ENCODE measurements around the gene CNN1. TPM values are rescaled to one million over a fixed set of nuclear protein-coding genes. Genes with fewer than 3 reads are reported as not detected.
A peak's percentile ranks its signal among the peaks of the same experiment; 100 is the strongest.

Gene CNN1
- total and polyA plus RNA-seq, 9 of the 15 experiments (the other 6 are each of a cell fraction or from before 2014, with no cell fraction given): 0.23 to 10.6 (median 5.2) TPM

DNA sequence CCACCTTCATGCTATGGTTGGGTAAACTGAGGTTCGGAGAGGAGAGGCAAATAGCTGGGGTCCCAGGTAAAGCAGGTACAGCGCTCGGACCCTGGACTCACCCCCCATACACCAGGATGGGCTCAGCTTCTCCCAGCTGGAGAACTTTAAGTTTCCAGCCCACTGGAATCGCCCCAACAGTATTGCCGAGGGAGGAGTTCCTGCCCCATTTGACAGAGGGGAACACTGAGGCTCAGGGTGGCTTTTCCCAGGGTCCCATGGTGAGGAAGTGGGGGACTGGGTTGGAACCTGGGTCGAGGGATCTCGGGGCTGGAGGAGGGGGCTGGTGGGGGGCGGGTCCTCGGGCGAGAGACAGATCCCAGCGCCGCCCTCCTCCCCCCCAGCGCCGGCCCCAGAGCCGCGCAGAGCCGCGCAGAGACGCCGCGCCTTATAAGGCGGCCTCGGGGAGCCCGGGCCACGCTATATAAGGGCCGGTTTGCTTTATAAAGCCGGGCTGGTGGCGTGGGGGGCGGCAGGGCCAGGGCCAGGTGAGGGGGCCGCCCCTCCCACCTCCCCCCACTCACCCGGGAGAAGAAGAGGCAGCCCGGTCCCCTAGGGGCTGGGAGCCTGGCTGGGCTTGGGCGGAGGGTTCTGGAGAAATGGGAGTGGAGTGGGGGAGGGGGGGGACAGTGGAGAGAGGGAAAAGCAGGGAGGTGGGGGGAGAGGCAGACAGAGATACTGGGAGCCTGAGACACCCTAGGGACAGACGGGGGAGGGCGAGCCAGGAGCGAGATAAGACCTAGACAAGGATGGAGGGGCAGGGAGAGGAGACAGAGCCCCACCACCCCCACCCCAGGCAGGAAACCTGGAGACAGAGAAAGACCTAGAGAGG is 1.1 kb downstream of the CNN1 start:
- H3K4me3 ChIP-seq: peak overlapping the region; percentile 31
- FAIRE-seq: peak; percentile 56
- no TSS peak for BruUV-seq (replicated peaks)
- intact Hi-C loops (cut with micrococcal nuclease) (loop anchor here (5.0 kb wide), 1 partner anchor 42 kb away; no protein-coding TSS in a partner anchor), in situ Hi-C loops (cut with MboI) (no loop called here)
- no peaks in the 10 kb centered on the region for H3K27me3 ChIP-seq (ENCODE audit: control insufficient read depth in 2 of 2, insufficient read depth in 2 of 2, low read length in 2 of 2)
- H3K9ac ChIP-seq (ENCODE audit: insufficient read depth in 1 of 2, low read depth in 2 of 2, low read length in 2 of 2): peak overlapping the region; percentile 48 to 88
- peak; percentile 77 for ATAC-seq
- peak; percentile 85 to 89 (median 87) for DNase-seq (ENCODE audit: extremely low read depth in 1 of 4, low spot score in 3 of 4)
- 10% methylated on average over 4 of the region's 36 CpGs for WGBS (ENCODE audit: insufficient coverage, low coverage, missing lambda C conversion rate)
- H3K4me2 ChIP-seq (ENCODE audit: insufficient read depth, low read length): peak overlapping the region; percentile 70
- no peaks in the 10 kb centered on the region for H3K9me3 ChIP-seq (replicated peaks; ENCODE audit: control insufficient read depth, insufficient read depth, low read depth, low read length)
- H3K79me2 ChIP-seq (ENCODE audit: control insufficient read depth, insufficient read depth, low read length): no peaks in the 10 kb centered on the region
- no peaks in the 10 kb centered on the region for H4K20me1 ChIP-seq (replicated peaks; ENCODE audit: control insufficient read depth, insufficient read depth, low read length)
- peak overlapping the region; percentile 66 for H2AFZ ChIP-seq (ENCODE audit: low read depth, low read length)
- no peaks in the 10 kb centered on the region for H3K9me1 ChIP-seq (ENCODE audit: control insufficient read depth, insufficient read depth, low read length)
- POLR2A ChIA-PET: interaction anchor here (1.0 to 1.2 kb wide), 3 partner anchors 10 to 19 kb away, joined by 3 to 7 read pairs (median 4); partner anchors contain the start of genes ECSIT and ELOF1
- peak overlapping the region; percentile 75 for H3K27ac ChIP-seq (ENCODE audit: extremely low read depth, low read depth, low read length)
- no peaks in the 10 kb centered on the region for H3K36me3 ChIP-seq (ENCODE audit: control insufficient read depth, insufficient read depth, low read length)
- H3K4me1 ChIP-seq (replicated peaks in 1 of 2; ENCODE audit: control insufficient read depth in 2 of 2, insufficient read depth in 2 of 2, low read length in 2 of 2): peaks cover 30 to 47% of the 10 kb centered on the region in 2 experiments; a peak in 4 of 5 replicates
- CTCF ChIA-PET (ENCODE audit: low intra/inter-chr PET ratio): no interaction called here
- TF ChIP-seq POLR3G (IDR thresholded peaks at IDR 0.05; ENCODE audit: extremely low read depth, insufficient read length, insufficient replicate concordance): no peak
- no peak for TF ChIP-seq FOXK2 (conservative IDR thresholded peaks at IDR 0.05 in 1 of 2, IDR thresholded peaks at IDR 0.05 in 1 of 2; ENCODE audit: low read depth in 2 of 2)
- no peak for TF ChIP-seq MCM2 (IDR thresholded peaks at IDR 0.05; ENCODE audit: low read depth)
- TF ChIP-seq RBM17 (IDR thresholded peaks at IDR 0.05; ENCODE audit: borderline replicate concordance, low read depth, low read length): no peak
- 0 out of 4 replicates have a peak, but pooled peaks of 1 of the 2 experiments have one; percentile 15 for TF ChIP-seq TRIM24 (IDR thresholded peaks at IDR 0.05)
- no peak for TF ChIP-seq SMARCA5 (IDR thresholded peaks at IDR 0.05)
- no peak for TF ChIP-seq ZKSCAN8 (CRISPR knock-in tag; IDR thresholded peaks at IDR 0.05)
- TF ChIP-seq NFYB (IDR thresholded peaks at IDR 0.05; ENCODE audit: extremely low read depth, insufficient read length): no peak
- TF ChIP-seq ZSCAN29 (IDR thresholded peaks at IDR 0.05): no peak
- no peak for TF ChIP-seq CCNT2 (IDR thresholded peaks at IDR 0.05; ENCODE audit: borderline replicate concordance, extremely low read depth, insufficient read length, low read depth, low read length)
- TF ChIP-seq KAT8 (IDR thresholded peaks at IDR 0.05; ENCODE audit: low read depth): no peak
- TF ChIP-seq, protein P1, sequence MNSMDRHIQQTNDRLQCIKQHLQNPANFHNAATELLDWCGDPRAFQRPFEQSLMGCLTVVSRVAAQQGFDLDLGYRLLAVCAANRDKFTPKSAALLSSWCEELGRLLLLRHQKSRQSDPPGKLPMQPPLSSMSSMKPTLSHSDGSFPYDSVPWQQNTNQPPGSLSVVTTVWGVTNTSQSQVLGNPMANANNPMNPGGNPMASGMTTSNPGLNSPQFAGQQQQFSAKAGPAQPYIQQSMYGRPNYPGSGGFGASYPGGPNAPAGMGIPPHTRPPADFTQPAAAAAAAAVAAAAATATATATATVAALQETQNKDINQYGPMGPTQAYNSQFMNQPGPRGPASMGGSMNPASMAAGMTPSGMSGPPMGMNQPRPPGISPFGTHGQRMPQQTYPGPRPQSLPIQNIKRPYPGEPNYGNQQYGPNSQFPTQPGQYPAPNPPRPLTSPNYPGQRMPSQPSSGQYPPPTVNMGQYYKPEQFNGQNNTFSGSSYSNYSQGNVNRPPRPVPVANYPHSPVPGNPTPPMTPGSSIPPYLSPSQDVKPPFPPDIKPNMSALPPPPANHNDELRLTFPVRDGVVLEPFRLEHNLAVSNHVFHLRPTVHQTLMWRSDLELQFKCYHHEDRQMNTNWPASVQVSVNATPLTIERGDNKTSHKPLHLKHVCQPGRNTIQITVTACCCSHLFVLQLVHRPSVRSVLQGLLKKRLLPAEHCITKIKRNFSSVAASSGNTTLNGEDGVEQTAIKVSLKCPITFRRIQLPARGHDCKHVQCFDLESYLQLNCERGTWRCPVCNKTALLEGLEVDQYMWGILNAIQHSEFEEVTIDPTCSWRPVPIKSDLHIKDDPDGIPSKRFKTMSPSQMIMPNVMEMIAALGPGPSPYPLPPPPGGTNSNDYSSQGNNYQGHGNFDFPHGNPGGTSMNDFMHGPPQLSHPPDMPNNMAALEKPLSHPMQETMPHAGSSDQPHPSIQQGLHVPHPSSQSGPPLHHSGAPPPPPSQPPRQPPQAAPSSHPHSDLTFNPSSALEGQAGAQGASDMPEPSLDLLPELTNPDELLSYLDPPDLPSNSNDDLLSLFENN (IDR thresholded peaks at IDR 0.05; ENCODE audit: low read depth in 2 of 2, low read length in 2 of 2): no peak
- no peak for TF ChIP-seq NCOA2 (IDR thresholded peaks at IDR 0.05; ENCODE audit: partially characterized antibody in 2 of 2)
- TF ChIP-seq SIRT6 (IDR thresholded peaks at IDR 0.05; ENCODE audit: low read depth, low read length): no peak
- no peak for TF ChIP-seq PURB (CRISPR knock-in tag; IDR thresholded peaks at IDR 0.05; ENCODE audit: low read depth)
- no peak for TF ChIP-seq CHD1 (IDR thresholded peaks at IDR 0.05; ENCODE audit: low read length)
- TF ChIP-seq PHF21A (IDR thresholded peaks at IDR 0.05; ENCODE audit: borderline replicate concordance, low read depth): no peak
- TF ChIP-seq NR2F6 (CRISPR knock-in tag; IDR thresholded peaks at IDR 0.05): no peak
- TF ChIP-seq ZNF436 (CRISPR knock-in tag; IDR thresholded peaks at IDR 0.05): no peak
- TF ChIP-seq CTBP1 (IDR thresholded peaks at IDR 0.05; ENCODE audit: borderline replicate concordance): peak; percentile 36; the same call in 1 of the 2 replicates
